ENCODE measurements around the gene FCRL2.

Gene FCRL2

DNA sequence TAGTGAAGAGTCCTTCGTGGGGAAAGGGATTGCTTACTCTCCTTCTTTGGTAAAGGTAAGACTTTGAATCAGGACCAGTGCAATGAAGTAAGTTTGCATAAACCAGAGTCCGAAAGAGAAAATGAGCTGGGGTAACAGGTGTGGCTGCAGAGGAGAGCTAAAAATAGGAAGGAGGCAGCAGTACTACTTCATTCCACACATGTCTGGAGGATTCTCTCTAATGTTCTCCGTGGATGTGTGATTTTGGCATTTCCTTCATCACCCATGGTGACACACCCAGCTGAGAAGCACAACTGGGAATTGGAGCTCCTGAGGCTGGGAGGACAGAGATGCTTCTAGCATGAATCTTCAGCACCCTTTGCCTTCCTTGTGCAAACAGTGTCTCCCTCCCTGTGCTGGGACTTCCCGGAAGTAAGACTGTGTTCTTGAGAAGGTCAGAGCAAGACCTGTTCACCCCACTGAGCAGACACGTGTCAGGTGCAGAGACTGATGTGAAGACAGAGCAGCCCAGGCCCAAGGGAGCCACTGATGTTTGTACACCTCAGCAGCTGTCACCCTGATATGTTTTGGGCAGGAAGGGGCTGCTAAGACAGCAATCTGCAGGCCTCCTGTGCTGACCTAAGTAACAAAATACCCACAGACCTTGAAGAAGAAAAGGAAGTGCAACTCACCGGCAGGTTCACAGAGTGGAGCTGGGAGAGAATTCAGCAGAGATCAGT, 29.7 kb upstream of the FCRL2 start:
- no peak for TF ChIP-seq RAD21 (IDR thresholded peaks at IDR 0.05; ENCODE audit: low read depth)
- TF ChIP-seq, protein P1, sequence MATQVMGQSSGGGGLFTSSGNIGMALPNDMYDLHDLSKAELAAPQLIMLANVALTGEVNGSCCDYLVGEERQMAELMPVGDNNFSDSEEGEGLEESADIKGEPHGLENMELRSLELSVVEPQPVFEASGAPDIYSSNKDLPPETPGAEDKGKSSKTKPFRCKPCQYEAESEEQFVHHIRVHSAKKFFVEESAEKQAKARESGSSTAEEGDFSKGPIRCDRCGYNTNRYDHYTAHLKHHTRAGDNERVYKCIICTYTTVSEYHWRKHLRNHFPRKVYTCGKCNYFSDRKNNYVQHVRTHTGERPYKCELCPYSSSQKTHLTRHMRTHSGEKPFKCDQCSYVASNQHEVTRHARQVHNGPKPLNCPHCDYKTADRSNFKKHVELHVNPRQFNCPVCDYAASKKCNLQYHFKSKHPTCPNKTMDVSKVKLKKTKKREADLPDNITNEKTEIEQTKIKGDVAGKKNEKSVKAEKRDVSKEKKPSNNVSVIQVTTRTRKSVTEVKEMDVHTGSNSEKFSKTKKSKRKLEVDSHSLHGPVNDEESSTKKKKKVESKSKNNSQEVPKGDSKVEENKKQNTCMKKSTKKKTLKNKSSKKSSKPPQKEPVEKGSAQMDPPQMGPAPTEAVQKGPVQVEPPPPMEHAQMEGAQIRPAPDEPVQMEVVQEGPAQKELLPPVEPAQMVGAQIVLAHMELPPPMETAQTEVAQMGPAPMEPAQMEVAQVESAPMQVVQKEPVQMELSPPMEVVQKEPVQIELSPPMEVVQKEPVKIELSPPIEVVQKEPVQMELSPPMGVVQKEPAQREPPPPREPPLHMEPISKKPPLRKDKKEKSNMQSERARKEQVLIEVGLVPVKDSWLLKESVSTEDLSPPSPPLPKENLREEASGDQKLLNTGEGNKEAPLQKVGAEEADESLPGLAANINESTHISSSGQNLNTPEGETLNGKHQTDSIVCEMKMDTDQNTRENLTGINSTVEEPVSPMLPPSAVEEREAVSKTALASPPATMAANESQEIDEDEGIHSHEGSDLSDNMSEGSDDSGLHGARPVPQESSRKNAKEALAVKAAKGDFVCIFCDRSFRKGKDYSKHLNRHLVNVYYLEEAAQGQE (IDR thresholded peaks at IDR 0.05; ENCODE audit: low read depth): no peak
- no peak for TF ChIP-seq EP300 (IDR thresholded peaks at IDR 0.05; ENCODE audit: borderline replicate concordance)
- no peak for TF ChIP-seq YY1 (IDR thresholded peaks at IDR 0.05; ENCODE audit: low read depth)
- no peak for TF ChIP-seq EGR1 (IDR thresholded peaks at IDR 0.05)
- TF ChIP-seq ZBTB7A (IDR thresholded peaks at IDR 0.05; ENCODE audit: low read depth): no peak
- no peak for TF ChIP-seq NFIC (IDR thresholded peaks at IDR 0.05)
- TF ChIP-seq CREB1 (IDR thresholded peaks at IDR 0.05; ENCODE audit: low read depth): no peak
- TF ChIP-seq TEAD4 (IDR thresholded peaks at IDR 0.05): no peak
- TF ChIP-seq, protein P2, sequence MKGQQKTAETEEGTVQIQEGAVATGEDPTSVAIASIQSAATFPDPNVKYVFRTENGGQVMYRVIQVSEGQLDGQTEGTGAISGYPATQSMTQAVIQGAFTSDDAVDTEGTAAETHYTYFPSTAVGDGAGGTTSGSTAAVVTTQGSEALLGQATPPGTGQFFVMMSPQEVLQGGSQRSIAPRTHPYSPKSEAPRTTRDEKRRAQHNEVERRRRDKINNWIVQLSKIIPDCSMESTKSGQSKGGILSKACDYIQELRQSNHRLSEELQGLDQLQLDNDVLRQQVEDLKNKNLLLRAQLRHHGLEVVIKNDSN (IDR thresholded peaks at IDR 0.05): no peak
- TF ChIP-seq FOXM1 (IDR thresholded peaks at IDR 0.05; ENCODE audit: borderline replicate concordance, low read depth): no peak
- TF ChIP-seq CEBPB (IDR thresholded peaks at IDR 0.05): no peak
- no peak for TF ChIP-seq MAX (IDR thresholded peaks at IDR 0.05)
- no peak for TF ChIP-seq TCF12 (IDR thresholded peaks at IDR 0.05; ENCODE audit: low read depth)
- TF ChIP-seq TAF1 (IDR thresholded peaks at IDR 0.05; ENCODE audit: low read depth): no peak

DNA sequence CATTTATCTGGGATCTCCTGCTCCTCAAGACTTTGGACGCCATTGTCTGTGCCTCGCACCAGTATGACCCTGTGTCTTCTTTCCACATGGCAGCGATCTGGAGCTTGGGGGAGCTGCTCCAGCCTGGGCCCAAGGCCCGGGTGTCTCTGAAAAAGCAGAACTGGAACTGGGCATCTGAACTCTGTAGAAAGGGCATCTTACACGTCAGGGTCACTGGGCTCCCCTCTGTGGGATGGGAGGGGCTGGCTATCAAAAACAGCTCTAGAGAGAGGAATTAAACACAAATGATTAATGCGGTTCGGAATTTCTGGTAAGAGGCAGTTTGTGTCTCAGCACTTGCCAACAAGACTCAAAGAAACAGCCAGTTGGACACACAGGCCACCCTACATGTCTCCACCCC, 26.9 kb upstream of the FCRL2 start:
- no peak for TF ChIP-seq FOXM1 (IDR thresholded peaks at IDR 0.05; ENCODE audit: borderline replicate concordance, low read depth)
- TF ChIP-seq EGR1 (IDR thresholded peaks at IDR 0.05): no peak
- no peak for TF ChIP-seq TEAD4 (IDR thresholded peaks at IDR 0.05)
- no peak for TF ChIP-seq TCF12 (IDR thresholded peaks at IDR 0.05; ENCODE audit: low read depth)
- no peak for TF ChIP-seq RAD21 (IDR thresholded peaks at IDR 0.05; ENCODE audit: low read depth)
- TF ChIP-seq CEBPB (IDR thresholded peaks at IDR 0.05): no peak
- TF ChIP-seq CREB1 (IDR thresholded peaks at IDR 0.05; ENCODE audit: low read depth): no peak
- TF ChIP-seq YY1 (IDR thresholded peaks at IDR 0.05; ENCODE audit: low read depth): no peak
- no peak for TF ChIP-seq NFIC (IDR thresholded peaks at IDR 0.05)
- no peak for TF ChIP-seq ZBTB7A (IDR thresholded peaks at IDR 0.05; ENCODE audit: low read depth)

DNA sequence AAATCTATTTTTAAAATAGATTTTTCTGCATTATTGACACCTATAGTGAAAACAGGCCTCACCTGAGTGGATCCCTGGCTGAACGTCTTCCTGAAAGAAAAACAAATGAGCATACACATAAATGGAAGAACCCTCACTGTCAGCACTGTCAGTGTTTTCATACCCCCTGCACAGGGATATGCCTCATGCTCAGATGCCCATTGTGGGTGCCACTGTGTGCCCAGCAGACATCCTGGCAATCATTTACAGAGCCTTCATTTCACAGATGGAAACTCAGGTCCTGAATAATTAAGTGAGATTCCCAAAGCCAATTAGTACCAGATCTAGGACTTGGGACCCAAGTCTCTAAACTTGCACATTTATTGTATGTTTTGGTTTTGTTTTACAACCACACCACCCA, 23.1 kb upstream of the FCRL2 start:
- no peak for TF ChIP-seq EGR1 (IDR thresholded peaks at IDR 0.05)

GRCh38 chr1:157798211-157798610, 21.3 kb upstream of the FCRL2 start:
- TF ChIP-seq CREB1 (IDR thresholded peaks at IDR 0.05; ENCODE audit: low read depth): no peak
- no peak for TF ChIP-seq FOXM1 (IDR thresholded peaks at IDR 0.05; ENCODE audit: borderline replicate concordance, low read depth)
- no peak for TF ChIP-seq TEAD4 (IDR thresholded peaks at IDR 0.05)
- no peak for TF ChIP-seq MAX (IDR thresholded peaks at IDR 0.05)
- no peak for TF ChIP-seq TCF12 (IDR thresholded peaks at IDR 0.05; ENCODE audit: low read depth)
- TF ChIP-seq, protein P2 (IDR thresholded peaks at IDR 0.05): no peak
- TF ChIP-seq EP300 (IDR thresholded peaks at IDR 0.05; ENCODE audit: borderline replicate concordance): no peak
- no peak for TF ChIP-seq RAD21 (IDR thresholded peaks at IDR 0.05; ENCODE audit: low read depth)

GRCh38 chr1:157785248-157785647, 8.3 kb upstream of the FCRL2 start:
- TF ChIP-seq TAF1 (IDR thresholded peaks at IDR 0.05; ENCODE audit: low read depth) (no peak), MAX (IDR thresholded peaks at IDR 0.05) (no peak), TCF12 (IDR thresholded peaks at IDR 0.05; ENCODE audit: low read depth) (no peak), CREB1 (IDR thresholded peaks at IDR 0.05; ENCODE audit: low read depth) (no peak), EGR1 (IDR thresholded peaks at IDR 0.05) (no peak), CEBPB (IDR thresholded peaks at IDR 0.05) (no peak), TEAD4 (IDR thresholded peaks at IDR 0.05) (no peak), YY1 (IDR thresholded peaks at IDR 0.05; ENCODE audit: low read depth) (no peak), EP300 (IDR thresholded peaks at IDR 0.05; ENCODE audit: borderline replicate concordance) (no peak), ZBTB7A (IDR thresholded peaks at IDR 0.05; ENCODE audit: low read depth) (no peak), NFIC (IDR thresholded peaks at IDR 0.05) (no peak), FOXM1 (IDR thresholded peaks at IDR 0.05; ENCODE audit: borderline replicate concordance, low read depth) (no peak), RAD21 (IDR thresholded peaks at IDR 0.05; ENCODE audit: low read depth) (no peak)
- TF ChIP-seq, protein P1 (IDR thresholded peaks at IDR 0.05; ENCODE audit: low read depth): no peak
- TF ChIP-seq, protein P2 (IDR thresholded peaks at IDR 0.05): no peak
